Muscle layer of duodenum (tissue), 2 donors: ENCODE data around the gene UCHL1.
"Not testable (repeated sequence)": the region's sequence is repeated elsewhere in the genome, so short reads cannot be mapped to it uniquely, and the experiment has no call there.

Experiments
- H3K27ac ChIP-seq: one replicate; pipeline ENCODE4 v1.7.0; 2013; ENCODE audit warnings: mild to moderate bottlenecking, low read length
- H3K27me3 ChIP-seq: one replicate; pipeline ENCODE4 v1.7.0; 2013; ENCODE audit warnings: low read depth, mild to moderate bottlenecking, control low read depth, low read length
- H3K36me3 ChIP-seq, 2 donors: one replicate each; pipeline ENCODE4 v1.7.0; 2013; ENCODE audit warnings: low read length in 2 of 2, control low read depth in 1 of 2, mild to moderate bottlenecking in 1 of 2; ENCODE audit not compliant: insufficient read depth in 2 of 2, control insufficient read depth in 1 of 2
- H3K4me1 ChIP-seq, 2 donors: one replicate each; pipeline ENCODE4 v1.7.0; 2013; ENCODE audit warnings: low read length in 2 of 2, mild to moderate bottlenecking in 2 of 2, control low read depth in 1 of 2, moderate library complexity in 1 of 2; ENCODE audit not compliant: insufficient read depth in 2 of 2, control insufficient read depth in 1 of 2
- H3K4me3 ChIP-seq, 2 donors: one replicate each; pipeline ENCODE4 v1.7.0; 2013; ENCODE audit warnings: low read length in 2 of 2, low read depth in 1 of 2, mild to moderate bottlenecking in 1 of 2
- H3K9me3 ChIP-seq, 2 donors: one replicate each; pipeline ENCODE4 v1.7.0; 2013; ENCODE audit warnings: low read length in 2 of 2, control low read depth in 1 of 2, mild to moderate bottlenecking in 1 of 2; ENCODE audit not compliant: control insufficient read depth in 1 of 2
- donor health status: healthy.

The UCHL1 gene

GRCh38 chr4:41269682-41270081 is 13.0 kb downstream of the UCHL1 start:
- no peak overlapping the region for H3K4me3 ChIP-seq
- H3K36me3 ChIP-seq, result no peaks in the 10 kb centered on the region
- no peak overlapping the region for H3K27ac ChIP-seq
- no peaks in the 10 kb centered on the region for H3K9me3 ChIP-seq
- H3K27me3 ChIP-seq, result no peaks in the 10 kb centered on the region
- H3K4me1 ChIP-seq, result no peaks in the 10 kb centered on the region

- H3K27me3 ChIP-seq, H3K27ac ChIP-seq, H3K36me3 ChIP-seq, H3K4me1 ChIP-seq, H3K9me3 ChIP-seq, H3K4me3 ChIP-seq: not testable (repeated sequence)
These were observed 19.2 kb downstream of the UCHL1 start for GRCh38 chr4:41275931-41276330.

GRCh38 chr4:41280010-41280409 is 23.3 kb downstream of the UCHL1 start:
- Histone ChIP-seq H3K27ac (no peak overlapping the region), H3K36me3 (no peaks in the 10 kb centered on the region), H3K27me3 (no peaks in the 10 kb centered on the region), H3K4me1 (no peaks in the 10 kb centered on the region), H3K4me3 (no peak overlapping the region), H3K9me3 (no peaks in the 10 kb centered on the region)

GRCh38 chr4:41281038-41281634 is 24.4 kb downstream of the UCHL1 start:
- H3K9me3 ChIP-seq, result no peaks in the 10 kb centered on the region
- H3K4me1 ChIP-seq, result no peaks in the 10 kb centered on the region
- no peaks in the 10 kb centered on the region for H3K27me3 ChIP-seq
- H3K4me3 ChIP-seq, result no peak overlapping the region
- no peak overlapping the region for H3K27ac ChIP-seq
- no peaks in the 10 kb centered on the region for H3K36me3 ChIP-seq

GRCh38 chr4:41282366-41282765 is 25.6 kb downstream of the UCHL1 start:
- Histone ChIP-seq H3K9me3 (no peaks in the 10 kb centered on the region), H3K27me3 (no peaks in the 10 kb centered on the region), H3K36me3 (no peaks in the 10 kb centered on the region), H3K4me1 (no peaks in the 10 kb centered on the region), H3K4me3 (no peak overlapping the region), H3K27ac (no peak overlapping the region)

- no peaks in the 10 kb centered on the region for H3K4me1 ChIP-seq
These were observed 28.6 kb downstream of the UCHL1 start for GRCh38 chr4:41285202-41285863.

GRCh38 chr4:41285864-41286235 is 29.1 kb downstream of the UCHL1 start:
- Histone ChIP-seq H3K27me3 (no peaks in the 10 kb centered on the region), H3K4me1 (no peaks in the 10 kb centered on the region), H3K4me3 (no peak overlapping the region), H3K27ac (no peak overlapping the region), H3K9me3 (no peaks in the 10 kb centered on the region), H3K36me3 (no peaks in the 10 kb centered on the region)

More at GRCh38 chr4:41285202-41285863, 28.6 kb downstream of the UCHL1 start:
- no peaks in the 10 kb centered on the region for H3K36me3 ChIP-seq
- no peaks in the 10 kb centered on the region for H3K9me3 ChIP-seq
- H3K4me3 ChIP-seq, result no peak overlapping the region
- H3K27ac ChIP-seq, result no peak overlapping the region
- H3K27me3 ChIP-seq, result no peaks in the 10 kb centered on the region

GRCh38 chr4:41287005-41287404 is 30.3 kb downstream of the UCHL1 start:
- H3K27me3 ChIP-seq, result no peaks in the 10 kb centered on the region
- H3K4me3 ChIP-seq, result no peak overlapping the region
- no peak overlapping the region for H3K27ac ChIP-seq
- H3K9me3 ChIP-seq, result no peaks in the 10 kb centered on the region
- no peaks in the 10 kb centered on the region for H3K4me1 ChIP-seq
- no peaks in the 10 kb centered on the region for H3K36me3 ChIP-seq

- Histone ChIP-seq H3K36me3 (no peaks in the 10 kb centered on the region), H3K27ac (no peak overlapping the region), H3K4me1 (no peaks in the 10 kb centered on the region)
These were observed 31.1 kb downstream of the UCHL1 start for GRCh38 chr4:41287852-41288251.

GRCh38 chr4:41288254-41288653 is 31.5 kb downstream of the UCHL1 start:
- H3K9me3 ChIP-seq, result no peaks in the 10 kb centered on the region
- H3K36me3 ChIP-seq, result no peaks in the 10 kb centered on the region
- no peaks in the 10 kb centered on the region for H3K4me1 ChIP-seq
- H3K4me3 ChIP-seq, result no peak overlapping the region
- no peak overlapping the region for H3K27ac ChIP-seq
- H3K27me3 ChIP-seq, result no peaks in the 10 kb centered on the region

More at GRCh38 chr4:41287852-41288251, 31.1 kb downstream of the UCHL1 start:
- no peaks in the 10 kb centered on the region for H3K27me3 ChIP-seq
- no peak overlapping the region for H3K4me3 ChIP-seq
- H3K9me3 ChIP-seq, result no peaks in the 10 kb centered on the region

- H3K27me3 ChIP-seq, result no peaks in the 10 kb centered on the region
- H3K27ac ChIP-seq, result no peak overlapping the region
- H3K36me3 ChIP-seq, result no peaks in the 10 kb centered on the region
- no peak overlapping the region for H3K4me3 ChIP-seq
- no peaks in the 10 kb centered on the region for H3K4me1 ChIP-seq
- H3K9me3 ChIP-seq, result peaks cover 6 to 7% of the 10 kb centered on the region in 2 donors
These were observed 33.8 kb downstream of the UCHL1 start for GRCh38 chr4:41290479-41290878.
